Erythroblast (primary cell): ENCODE results near the gene UBE2L6.

Source experiments
- GATA1 ChIP-seq: IDR thresholded peaks from 2 replicates; pipeline ENCODE4 v1.6.1; 2011; ENCODE audit warnings: low read depth, mild to moderate bottlenecking, control low read depth, low read length, moderate library complexity
- POLR2A ChIP-seq: IDR thresholded peaks from 2 replicates; pipeline ENCODE4 v1.6.1; 2011; ENCODE audit warnings: mild to moderate bottlenecking, low read length

DNA sequence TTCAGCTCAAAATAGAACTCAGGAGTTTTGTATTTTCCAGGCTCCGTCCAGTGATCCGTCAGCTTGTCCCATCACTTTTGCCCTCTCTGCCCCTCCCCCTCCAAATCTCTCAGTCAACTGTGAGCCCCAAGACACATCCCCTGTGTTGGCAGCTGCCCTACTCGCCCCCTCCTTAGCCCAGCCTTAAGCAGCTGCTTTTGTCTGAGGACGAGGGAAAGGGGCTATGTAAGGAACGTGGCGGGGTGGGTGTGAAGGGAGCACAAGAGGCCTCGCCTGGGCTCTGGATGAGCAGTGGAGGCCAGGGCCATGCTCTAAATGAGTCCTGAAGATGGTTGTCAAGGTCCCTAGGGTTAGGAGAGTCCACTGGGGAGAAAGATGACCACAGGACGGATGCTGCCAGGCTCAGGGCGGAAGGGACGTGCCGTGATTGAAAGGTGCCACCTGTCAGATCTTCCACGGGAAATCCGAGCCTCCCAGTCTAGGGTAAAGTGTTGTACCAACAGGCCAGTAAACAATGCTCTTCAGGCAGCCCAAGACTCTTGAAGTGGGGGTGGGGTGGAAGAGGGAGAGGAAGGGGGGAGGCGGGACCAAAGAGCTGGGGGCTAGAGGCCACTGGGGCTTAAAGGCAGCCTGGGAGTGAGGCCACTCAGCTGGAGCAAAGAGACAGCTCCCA is 30.4 kb downstream of the UBE2L6 start, which contains the start of gene SMTNL1:
- no peak for TF ChIP-seq POLR2A
- no peak for TF ChIP-seq GATA1
